ENCODE measurements around the gene RALBP1.

The RALBP1 gene

DNA sequence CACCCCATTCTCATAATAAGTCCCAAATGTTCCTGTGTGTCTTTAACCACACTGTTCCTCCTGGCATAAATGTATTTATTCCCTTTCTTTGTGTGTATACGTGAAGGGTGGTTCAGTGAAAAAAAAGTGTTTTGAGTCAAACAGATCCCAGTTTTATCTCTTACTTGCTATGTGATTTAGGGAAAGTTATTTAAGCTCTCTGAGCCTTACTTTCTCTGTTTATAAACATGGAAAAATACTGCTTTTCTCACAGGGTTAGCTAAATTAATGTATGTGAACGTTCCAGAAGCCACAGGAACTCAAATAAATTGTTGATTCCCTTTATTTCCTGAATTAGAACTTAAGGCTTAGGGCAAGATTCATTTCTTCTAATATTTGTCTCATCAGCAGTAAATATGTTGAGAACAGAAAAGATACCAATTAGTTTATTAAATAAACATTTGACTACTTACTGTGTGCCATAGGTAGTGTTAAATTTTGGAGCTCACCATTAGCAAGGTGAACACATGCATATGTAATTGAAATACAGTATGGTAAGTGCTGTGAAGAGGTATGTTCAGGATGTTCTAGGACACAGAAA is 33.2 kb downstream of the RALBP1 start:
- H3K4me3 ChIP-seq (ENCODE audit: low read depth, low read length) = no peak overlapping the region
- TF ChIP-seq, protein P1, sequence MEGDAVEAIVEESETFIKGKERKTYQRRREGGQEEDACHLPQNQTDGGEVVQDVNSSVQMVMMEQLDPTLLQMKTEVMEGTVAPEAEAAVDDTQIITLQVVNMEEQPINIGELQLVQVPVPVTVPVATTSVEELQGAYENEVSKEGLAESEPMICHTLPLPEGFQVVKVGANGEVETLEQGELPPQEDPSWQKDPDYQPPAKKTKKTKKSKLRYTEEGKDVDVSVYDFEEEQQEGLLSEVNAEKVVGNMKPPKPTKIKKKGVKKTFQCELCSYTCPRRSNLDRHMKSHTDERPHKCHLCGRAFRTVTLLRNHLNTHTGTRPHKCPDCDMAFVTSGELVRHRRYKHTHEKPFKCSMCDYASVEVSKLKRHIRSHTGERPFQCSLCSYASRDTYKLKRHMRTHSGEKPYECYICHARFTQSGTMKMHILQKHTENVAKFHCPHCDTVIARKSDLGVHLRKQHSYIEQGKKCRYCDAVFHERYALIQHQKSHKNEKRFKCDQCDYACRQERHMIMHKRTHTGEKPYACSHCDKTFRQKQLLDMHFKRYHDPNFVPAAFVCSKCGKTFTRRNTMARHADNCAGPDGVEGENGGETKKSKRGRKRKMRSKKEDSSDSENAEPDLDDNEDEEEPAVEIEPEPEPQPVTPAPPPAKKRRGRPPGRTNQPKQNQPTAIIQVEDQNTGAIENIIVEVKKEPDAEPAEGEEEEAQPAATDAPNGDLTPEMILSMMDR (IDR thresholded peaks at IDR 0.05; ENCODE audit: insufficient read depth, low read depth, low read length, missing control alignments) = no peak
- DNase-seq (ENCODE audit: low read depth) = no peak

DNA sequence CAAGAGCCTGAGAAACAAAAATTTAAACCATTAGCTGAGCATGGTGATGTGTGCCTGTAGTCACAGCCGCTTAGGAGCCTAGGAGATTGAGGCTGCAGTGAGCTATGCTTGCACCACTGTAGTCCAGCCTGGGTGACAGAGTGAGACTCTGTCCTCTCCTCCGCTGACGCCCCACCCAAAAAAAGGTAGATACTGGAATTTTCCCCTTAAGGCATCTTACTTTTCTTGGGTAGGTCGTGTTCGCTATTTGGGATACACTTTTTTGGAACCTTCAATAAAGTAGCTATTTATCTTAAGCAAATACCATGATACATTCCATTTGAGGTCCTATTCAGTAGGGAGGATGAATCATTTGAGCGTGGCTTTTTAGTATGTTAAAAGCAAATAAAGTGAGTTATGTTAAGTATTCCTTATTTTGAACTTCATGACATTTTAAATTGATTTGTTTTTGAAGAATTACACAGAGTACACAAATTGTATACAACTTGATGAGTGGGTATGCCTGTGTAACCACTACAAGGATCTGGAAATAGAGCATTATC is 38.7 kb downstream of the RALBP1 start:
- TF ChIP-seq, protein P1 (IDR thresholded peaks at IDR 0.05; ENCODE audit: insufficient read depth, low read depth, low read length, missing control alignments) = no peak
- DNase-seq (ENCODE audit: low read depth) = no peak
- H3K4me3 ChIP-seq (ENCODE audit: low read depth, low read length) = no peak overlapping the region

DNA sequence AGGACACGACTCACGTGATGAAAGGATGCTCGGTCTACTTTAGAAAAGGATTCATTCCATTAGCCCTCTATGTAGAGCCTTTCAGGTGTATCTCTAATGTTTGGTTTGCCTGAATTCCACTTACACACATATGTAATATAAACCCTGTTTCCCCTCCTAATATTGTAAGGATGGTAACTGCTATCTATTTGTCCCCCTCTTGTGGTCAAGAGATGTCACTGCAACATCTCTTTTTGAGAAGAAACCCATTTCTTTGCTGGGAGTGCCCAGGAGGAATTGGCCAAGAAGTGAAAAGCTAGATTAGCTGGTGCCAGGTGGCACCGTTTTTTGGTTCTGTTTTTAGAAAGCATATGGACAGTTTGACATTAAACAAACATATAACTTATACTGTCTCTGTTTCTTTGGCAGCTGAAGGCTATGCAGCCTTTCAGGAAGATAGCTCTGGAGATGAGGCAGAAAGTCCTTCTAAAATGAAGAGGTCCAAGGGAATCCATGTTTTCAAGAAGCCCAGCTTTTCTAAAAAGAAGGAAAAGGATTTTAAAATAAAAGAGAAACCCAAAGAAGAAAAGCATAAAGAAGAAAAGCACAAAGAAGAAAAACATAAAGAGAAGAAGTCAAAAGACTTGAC is 41.2 kb downstream of the RALBP1 start:
- TF ChIP-seq, protein P1 (IDR thresholded peaks at IDR 0.05; ENCODE audit: insufficient read depth, low read depth, low read length, missing control alignments) = peak; percentile 73
- H3K4me3 ChIP-seq (ENCODE audit: low read depth, low read length) = no peak overlapping the region
- DNase-seq (ENCODE audit: low read depth) = peak; percentile 48

DNA sequence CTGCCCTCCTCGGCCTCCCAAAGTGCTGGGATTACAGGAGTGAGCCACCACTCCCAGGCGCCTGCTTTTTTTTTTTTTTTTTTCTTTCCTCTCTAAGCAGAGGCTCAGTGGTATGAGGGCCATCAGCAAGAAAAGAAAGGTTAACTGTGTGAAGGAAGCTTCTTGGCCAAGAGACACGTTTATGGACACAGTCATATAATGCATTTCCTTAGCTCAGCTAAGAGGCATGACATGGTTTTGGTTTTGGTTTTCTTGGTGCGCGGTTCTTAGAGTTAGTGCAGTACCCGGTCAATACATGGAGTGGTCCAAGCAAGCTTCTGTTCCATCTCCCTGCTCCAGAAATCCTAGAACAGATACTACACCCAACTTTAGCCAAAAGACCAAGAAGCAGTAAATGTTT is 42.6 kb downstream of the RALBP1 start:
- TF ChIP-seq, protein P1 (IDR thresholded peaks at IDR 0.05; ENCODE audit: insufficient read depth, low read depth, low read length, missing control alignments) = no peak
- H3K4me3 ChIP-seq (ENCODE audit: low read depth, low read length) = no peak overlapping the region
- DNase-seq (ENCODE audit: low read depth) = peak; percentile 6

DNA sequence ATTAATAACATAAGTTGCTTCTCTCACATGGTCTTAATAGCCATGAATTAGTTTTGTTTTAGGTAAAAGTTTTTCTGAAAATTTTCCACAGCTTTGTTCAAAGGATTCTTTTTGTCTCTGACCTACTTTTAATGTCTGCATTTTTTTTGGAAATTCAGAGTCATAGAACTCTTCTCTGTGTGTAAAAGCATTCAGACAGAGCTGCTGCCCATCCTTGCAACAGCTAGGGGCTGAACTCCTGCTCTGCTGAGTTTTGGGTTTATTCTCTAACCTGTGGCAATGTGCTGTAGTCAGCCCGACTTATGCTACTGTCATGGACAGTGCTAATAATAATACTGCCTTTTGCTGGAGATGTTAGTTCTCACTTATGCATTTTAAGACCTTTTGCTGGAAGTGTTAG is 44.1 kb downstream of the RALBP1 start:
- TF ChIP-seq, protein P1 (IDR thresholded peaks at IDR 0.05; ENCODE audit: insufficient read depth, low read depth, low read length, missing control alignments) = no peak
- DNase-seq (ENCODE audit: low read depth) = no peak
- H3K4me3 ChIP-seq (ENCODE audit: low read depth, low read length) = no peak overlapping the region

DNA sequence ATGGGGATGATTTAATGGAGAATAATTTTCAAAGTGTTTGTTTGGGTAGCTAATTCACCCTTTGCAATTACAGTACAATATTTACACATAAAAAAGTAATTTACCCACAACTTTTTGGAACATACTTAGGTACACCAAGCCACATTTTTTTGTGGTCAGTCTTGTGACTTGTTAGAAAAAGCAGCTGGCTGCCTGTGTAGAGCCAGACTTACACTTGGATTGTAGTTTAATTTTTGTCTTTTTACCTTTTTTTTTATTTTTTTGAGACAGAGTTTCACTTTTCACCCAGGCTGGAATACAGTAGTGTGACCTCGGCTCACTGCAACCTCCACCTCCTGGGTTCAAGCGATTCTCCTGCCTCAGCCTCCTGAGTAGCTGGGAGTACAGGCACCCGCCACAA is 45.4 kb downstream of the RALBP1 start:
- TF ChIP-seq, protein P1 (IDR thresholded peaks at IDR 0.05; ENCODE audit: insufficient read depth, low read depth, low read length, missing control alignments) = no peak
- H3K4me3 ChIP-seq (ENCODE audit: low read depth, low read length) = no peak overlapping the region
- no peak for DNase-seq (ENCODE audit: low read depth)

Data from GM12865 (cell line).